Endothelial cell of umbilical vein (primary cell): ENCODE measurements around the gene FAM168A.

ENCODE experiments used
- FOS ChIP-seq: IDR thresholded peaks from 2 replicates; pipeline ENCODE4 v1.6.1; 2011; ENCODE audit warnings: mild to moderate bottlenecking, low read length, moderate library complexity, borderline replicate concordance; ENCODE audit not compliant: insufficient read depth
- POLR2A ChIP-seq: IDR thresholded peaks from 2 replicates; pipeline ENCODE4 v1.6.1; 2012; ENCODE audit warnings: low read depth, mild to moderate bottlenecking, control low read depth, low read length
- POLR2AphosphoS5 ChIP-seq: IDR thresholded peaks from 2 replicates; pipeline ENCODE4 v1.6.1; 2012; ENCODE audit warnings: low read depth, mild to moderate bottlenecking, control low read depth, low read length, moderate library complexity; ENCODE audit not compliant: insufficient read depth
- TF ChIP-seq, protein P1 (sequence below), 2 donors: IDR thresholded peaks; 1 replicate in 1 of 2; 2 replicates in 1 of 2; pipeline ENCODE4 v1.5.1; 2011; ENCODE audit warnings: low read length in 2 of 2, mild to moderate bottlenecking in 2 of 2, moderate library complexity in 2 of 2, control low read depth in 1 of 2, inconsistent platforms in 1 of 2, low read depth in 1 of 2; ENCODE audit not compliant: insufficient read depth in 1 of 2; ENCODE audit errors: extremely low read depth in 1 of 2

DNA sequence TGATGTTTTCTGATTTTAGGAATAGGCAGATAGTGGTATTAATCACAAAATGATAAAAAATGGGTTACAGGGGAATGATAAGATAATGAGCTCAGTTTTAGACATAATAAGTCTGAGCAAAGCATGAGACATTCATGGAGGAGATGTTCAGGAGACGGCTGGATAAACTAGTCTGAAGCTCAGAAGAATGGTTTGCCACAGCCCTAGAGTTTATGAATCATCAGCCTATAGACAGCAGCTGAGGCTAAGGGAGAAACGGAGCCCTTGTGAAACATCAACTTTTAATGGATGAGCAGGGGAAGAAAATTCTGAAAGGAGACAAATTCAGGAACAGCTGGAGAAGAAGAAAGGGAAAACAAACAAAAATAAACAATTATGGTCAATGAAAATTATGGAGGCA, 134.6 kb downstream of the FAM168A start:
- TF ChIP-seq POLR2A, result no peak
- TF ChIP-seq, protein P1, sequence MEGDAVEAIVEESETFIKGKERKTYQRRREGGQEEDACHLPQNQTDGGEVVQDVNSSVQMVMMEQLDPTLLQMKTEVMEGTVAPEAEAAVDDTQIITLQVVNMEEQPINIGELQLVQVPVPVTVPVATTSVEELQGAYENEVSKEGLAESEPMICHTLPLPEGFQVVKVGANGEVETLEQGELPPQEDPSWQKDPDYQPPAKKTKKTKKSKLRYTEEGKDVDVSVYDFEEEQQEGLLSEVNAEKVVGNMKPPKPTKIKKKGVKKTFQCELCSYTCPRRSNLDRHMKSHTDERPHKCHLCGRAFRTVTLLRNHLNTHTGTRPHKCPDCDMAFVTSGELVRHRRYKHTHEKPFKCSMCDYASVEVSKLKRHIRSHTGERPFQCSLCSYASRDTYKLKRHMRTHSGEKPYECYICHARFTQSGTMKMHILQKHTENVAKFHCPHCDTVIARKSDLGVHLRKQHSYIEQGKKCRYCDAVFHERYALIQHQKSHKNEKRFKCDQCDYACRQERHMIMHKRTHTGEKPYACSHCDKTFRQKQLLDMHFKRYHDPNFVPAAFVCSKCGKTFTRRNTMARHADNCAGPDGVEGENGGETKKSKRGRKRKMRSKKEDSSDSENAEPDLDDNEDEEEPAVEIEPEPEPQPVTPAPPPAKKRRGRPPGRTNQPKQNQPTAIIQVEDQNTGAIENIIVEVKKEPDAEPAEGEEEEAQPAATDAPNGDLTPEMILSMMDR (IDR thresholded peaks at IDR 0.05; ENCODE audit: extremely low read depth in 1 of 2, insufficient read depth in 1 of 2, low read depth in 1 of 2, low read length in 2 of 2), result no peak
- TF ChIP-seq POLR2AphosphoS5, result no peak
- no peak for TF ChIP-seq FOS
